ENCODE data around the gene IL13RA2.

IL13RA2 gene, protein sequence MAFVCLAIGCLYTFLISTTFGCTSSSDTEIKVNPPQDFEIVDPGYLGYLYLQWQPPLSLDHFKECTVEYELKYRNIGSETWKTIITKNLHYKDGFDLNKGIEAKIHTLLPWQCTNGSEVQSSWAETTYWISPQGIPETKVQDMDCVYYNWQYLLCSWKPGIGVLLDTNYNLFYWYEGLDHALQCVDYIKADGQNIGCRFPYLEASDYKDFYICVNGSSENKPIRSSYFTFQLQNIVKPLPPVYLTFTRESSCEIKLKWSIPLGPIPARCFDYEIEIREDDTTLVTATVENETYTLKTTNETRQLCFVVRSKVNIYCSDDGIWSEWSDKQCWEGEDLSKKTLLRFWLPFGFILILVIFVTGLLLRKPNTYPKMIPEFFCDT

DNA sequence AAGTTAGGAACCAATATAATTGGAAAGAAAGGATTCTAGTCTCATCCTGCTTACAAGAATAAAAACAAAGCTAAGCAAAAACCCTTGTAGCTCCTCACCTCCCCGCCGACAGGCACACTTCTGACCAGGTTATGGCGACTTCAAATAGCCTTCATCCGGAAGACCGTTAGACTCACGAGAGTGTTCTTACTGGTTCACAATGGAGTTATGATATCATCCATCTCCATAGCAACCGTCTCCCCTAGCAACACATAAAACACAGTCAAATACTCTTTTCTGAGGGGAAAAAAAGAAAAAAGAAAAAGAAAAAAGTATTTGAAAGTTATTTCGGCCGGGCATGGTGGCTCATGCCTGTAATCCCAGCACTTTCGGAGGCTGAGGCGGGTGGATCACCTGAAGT, at the start of gene IL13RA2:
Gene IL13RA2, minus strand, starts transcription at position 162 of the 400 bp plus-strand sequence. CDS start 347 bp downstream, outside the sequence.
- no peak for DNase-seq (ENCODE audit: low read depth in 2 of 2)

DNA sequence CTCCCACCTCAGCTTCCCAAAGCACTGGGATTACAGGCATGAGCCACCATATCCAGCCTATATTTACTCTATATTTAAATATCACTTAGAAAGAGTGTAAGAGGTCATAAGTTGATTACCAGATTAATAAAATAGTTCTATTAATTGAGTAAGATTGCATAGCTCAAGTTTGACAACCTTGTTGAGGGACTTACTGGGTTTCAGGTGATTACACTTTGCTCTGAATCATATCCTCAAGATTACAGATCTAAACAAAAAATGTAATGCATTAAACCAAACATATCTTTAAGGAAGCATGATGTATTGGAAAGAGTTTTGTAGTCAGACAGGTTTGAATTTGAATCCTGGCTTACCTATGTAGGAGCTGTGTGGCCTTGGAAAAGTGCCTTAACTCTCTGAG, 47.9 kb upstream of the IL13RA2 start:
- DNase-seq (ENCODE audit: low read depth in 2 of 2) = no peak

GRCh38 chrX:115060013-115060412, 42.6 kb upstream of the IL13RA2 start:
- no peak for DNase-seq (ENCODE audit: low read depth in 2 of 2)

DNA sequence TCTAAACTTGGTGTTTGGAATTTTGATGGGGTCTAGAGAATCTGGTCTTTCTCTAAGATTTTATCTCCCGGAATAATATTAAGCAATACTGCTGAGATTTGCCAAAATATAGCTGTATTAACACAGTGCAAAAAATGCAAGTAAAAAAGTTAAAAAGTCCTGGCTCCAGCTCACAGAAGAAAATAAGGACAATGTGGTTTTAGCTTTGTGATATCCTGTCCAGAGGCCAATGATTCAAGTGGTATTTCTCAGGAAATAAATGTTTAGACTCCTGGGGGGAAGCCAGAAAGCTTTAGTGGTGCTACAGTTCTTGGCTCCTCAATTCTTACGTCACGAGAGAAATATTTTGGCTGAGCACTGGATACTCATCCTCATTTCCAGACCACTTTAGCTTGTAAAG, 40.9 kb upstream of the IL13RA2 start:
- no peak for DNase-seq (ENCODE audit: low read depth in 2 of 2)

GRCh38 chrX:115054876-115055275, 37.5 kb upstream of the IL13RA2 start:
- no peak for DNase-seq (ENCODE audit: low read depth in 2 of 2)

DNA sequence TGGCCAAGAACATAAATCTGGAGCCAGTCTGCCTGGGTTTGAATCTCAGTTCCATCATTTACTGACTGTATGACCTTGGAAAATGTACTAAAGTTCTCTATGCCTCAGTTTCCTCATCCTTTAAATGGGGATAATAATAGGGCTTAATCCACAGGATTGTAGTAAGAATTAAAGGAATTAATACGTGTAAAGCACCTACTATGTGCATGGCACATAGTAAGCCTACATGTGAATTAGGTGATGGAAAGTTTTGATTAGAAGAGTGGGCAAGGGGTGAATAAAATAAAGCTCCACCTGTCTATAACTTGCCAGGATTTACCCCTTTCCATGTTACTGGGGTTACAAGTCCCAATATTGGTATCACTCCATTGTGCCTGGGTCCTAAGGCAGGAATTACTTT, 35.8 kb upstream of the IL13RA2 start:
- DNase-seq (ENCODE audit: low read depth in 2 of 2) = no peak

DNA sequence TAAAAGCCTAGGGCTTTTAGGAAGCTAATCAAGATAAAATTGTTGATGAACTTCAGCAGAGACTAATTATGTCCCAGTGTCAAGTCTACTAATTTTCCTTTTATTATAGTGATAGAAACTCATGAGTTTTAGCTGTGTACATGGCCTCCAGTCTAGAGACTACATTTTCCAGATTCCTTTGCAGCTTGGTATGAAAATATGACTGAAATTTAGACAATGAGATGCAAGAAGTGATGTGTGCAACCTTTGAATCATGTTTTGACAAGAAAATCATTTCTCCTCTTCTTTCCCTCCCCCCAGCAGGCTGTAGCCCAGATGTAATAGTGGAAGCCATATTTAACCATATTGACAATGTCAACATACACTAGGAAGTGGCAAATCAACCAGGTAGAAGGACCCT, 30.3 kb upstream of the IL13RA2 start:
- DNase-seq (ENCODE audit: low read depth in 2 of 2) = no peak

GRCh38 chrX:115047181-115047580, 29.8 kb upstream of the IL13RA2 start:
- DNase-seq (ENCODE audit: low read depth in 2 of 2) = no peak

DNA sequence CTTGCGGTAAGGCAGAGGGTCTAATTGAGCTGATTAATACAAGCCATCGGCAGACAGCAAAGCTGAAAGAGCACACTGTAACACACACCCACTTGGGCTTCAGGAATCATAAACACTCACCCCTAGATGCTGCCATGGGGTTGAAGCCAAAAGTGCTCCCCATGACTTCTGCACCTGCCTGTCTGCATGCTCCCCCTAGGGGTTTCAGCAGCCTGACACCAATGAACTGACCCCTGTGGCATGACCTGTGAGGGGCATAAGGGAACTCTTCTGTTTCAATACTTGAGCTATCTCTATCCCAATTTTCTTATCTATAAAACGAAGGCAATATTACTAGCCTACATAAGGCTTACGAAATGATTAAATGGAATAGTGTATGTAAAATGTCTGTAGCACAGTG, 23.0 kb upstream of the IL13RA2 start:
- DNase-seq (ENCODE audit: low read depth in 2 of 2) = no peak

GRCh38 chrX:115038406-115038805, 21.0 kb upstream of the IL13RA2 start:
- no peak for DNase-seq (ENCODE audit: low read depth in 2 of 2)

DNA sequence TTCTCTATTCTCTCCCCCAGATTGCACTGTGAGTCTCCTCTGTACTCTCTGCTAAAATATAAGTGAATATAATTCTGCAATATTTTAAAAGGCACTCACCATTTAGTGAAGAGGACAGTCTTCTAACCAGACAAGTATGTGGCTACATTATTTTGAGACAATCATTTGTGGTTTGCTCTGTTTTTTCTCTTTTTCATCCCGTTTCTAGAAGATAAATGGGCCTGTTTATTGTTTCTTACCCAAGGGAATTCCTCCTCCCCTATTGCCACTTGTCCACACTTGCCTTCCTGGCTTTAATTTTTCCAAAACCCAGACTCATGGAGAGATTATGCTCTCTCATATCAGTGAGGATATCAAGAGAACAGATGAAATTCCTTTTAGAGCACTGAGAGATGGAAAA, 18.6 kb upstream of the IL13RA2 start:
- DNase-seq (ENCODE audit: low read depth in 2 of 2) = no peak

DNA sequence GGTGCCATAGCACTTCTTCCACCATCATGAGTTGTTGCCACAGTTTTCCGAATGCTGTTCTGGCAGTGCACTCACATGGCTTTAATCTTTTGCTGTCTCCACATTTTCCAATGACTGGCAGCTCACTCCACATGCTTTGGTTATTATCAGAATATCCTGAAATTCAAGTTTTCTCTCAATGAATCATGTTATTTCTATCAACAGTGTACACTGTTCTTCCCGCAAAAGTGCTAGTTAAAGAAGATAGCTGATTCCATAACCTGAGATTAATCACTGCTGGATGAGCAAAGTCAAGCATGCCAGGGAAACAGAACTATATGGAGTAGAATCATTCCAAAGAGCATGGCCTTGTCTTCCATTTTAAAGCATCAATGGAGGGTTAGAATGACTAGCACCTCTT, 14.6 kb upstream of the IL13RA2 start:
- DNase-seq (ENCODE audit: low read depth in 2 of 2) = no peak

- DNase-seq (ENCODE audit: low read depth in 2 of 2) = no peak
Measured at GRCh38 chrX:115030625-115031024, 13.2 kb upstream of the IL13RA2 start.

DNA sequence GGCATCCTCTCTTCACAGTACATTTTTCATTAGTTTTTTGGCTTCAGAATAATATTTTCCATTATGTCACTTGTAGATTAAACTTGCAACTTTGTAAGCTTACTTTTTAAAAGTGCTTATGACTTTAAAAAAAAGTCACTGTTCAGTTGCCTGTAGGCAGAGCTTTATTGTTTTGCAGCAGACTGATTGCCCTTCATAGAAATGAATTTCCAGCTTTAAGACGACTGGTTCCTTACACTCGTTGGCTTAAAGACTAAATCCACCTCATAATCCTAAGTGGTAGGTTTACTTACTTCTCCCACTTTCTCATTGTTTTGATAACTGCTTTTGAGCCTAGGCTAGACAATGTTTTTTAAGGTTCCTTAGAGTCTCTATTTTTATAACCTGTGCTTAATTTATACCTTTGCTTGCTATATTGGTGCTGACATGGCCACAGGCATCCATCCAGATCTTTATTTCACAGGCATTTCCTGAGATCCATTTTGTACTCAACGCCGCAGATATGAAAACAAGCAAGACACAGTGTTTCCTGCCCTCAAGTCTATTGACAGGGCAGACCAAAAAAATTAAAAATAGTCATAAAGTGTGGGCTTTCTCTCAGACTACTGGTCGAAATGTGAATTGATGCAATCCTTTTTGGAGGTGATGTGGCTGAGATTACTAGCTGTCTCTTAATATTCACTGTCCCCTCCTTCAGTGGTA, 12.6 kb upstream of the IL13RA2 start:
- DNase-seq (ENCODE audit: low read depth in 2 of 2) = no peak

- no peak for DNase-seq (ENCODE audit: low read depth in 2 of 2)
Measured at GRCh38 chrX:115029440-115029839, 12.0 kb upstream of the IL13RA2 start.

DNA sequence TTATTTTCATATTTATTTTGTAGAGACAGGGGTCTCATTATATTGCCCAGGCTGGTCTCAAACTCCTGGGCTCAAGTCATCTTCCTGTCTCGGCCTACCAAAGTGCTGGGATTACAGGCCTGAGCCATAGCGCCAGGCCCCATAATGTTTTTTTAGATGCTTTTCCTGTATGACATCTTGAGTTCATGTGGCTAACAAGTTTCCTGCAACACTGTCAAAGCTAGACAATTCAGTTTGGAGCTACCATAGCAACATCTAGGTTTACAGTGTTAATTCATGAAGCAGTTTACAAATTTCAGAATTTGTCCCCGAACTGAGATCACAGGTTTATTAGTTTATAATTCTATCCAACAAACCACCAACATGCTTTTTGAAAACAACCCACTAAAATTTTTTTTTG, 6.4 kb upstream of the IL13RA2 start:
- DNase-seq (ENCODE audit: low read depth in 2 of 2) = no peak

DNA sequence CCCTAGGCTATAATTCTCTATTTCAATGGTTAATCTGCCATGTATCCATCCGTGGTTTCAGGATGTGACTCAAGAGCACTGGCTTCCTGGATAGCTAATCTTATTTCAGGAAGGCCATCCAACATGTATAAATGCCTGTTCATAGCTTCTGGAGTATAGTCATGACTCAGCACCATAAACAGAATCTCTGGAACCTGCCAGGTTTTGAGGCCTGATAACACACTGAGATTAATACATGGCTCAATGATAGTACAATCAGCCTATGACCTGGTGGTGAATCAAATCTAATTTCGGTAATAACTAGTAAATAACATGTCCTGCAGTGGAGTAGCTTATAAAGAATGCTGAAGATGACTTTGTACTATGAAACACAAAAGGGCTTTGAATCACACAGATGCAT, 5.7 kb upstream of the IL13RA2 start:
- DNase-seq (ENCODE audit: low read depth in 2 of 2) = no peak

- no peak for DNase-seq (ENCODE audit: low read depth in 2 of 2)
Measured at GRCh38 chrX:115021121-115021520, 3.7 kb upstream of the IL13RA2 start.

DNA sequence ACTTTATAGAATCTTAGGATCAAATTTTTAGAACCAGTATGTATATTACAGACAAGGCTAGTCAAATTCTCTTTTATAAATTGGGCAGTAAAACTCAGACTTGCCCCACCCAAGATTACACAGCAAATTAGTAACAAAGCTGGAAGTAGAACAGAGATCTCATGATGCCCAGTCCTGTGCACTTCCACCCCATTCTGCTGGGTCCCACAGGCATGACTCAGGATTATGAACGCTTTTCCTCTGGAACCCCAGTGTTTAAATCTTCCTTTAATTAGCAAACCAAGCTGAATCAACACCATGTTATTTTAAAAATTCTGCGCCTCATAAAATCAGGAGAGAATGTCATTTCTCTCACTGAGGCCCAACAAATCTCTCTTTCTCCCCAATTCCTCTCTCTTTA, 1.5 kb upstream of the IL13RA2 start:
- no peak for DNase-seq (ENCODE audit: low read depth in 2 of 2)

- DNase-seq (ENCODE audit: low read depth in 2 of 2) = no peak
Measured at GRCh38 chrX:115018040-115018647, 728 bp upstream of the IL13RA2 start.

DNA sequence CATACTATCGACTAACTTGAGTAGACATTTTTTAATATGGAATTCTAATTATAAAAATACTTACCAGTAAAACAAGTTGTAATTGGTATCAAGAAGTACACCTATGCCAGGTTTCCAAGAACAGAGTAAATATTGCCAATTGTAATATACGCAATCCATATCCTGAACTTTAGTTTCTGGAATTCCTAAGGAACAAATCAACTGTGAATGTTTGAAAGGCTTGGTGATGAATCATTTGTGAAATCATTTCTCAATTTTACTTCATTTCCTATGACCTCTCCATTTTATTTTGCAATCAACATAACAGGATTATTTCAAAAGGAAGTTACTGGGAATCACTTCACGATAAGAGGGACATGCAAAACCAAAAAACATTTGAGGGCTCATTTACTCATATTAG, 3.7 kb downstream of the IL13RA2 start:
- no peak for DNase-seq (ENCODE audit: low read depth in 2 of 2)

DNA sequence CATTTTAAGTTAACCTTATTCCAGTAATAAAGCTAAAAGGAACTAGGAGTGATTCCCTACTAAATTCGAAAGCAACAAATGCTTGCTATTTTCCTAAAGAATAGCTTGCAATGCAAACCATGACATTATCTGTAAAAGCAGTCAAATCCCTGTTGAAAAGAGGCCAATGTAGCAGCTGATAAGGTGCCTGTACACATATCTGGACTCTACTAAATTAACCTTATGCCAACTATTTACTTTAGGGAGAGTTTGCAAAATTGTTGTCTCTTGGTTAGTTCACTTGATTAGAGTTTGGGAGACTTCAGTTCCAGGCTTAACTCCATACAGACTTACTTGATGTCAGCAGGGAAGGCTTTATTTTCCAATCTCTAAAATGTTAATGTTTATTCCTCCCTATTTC, 6.0 kb downstream of the IL13RA2 start:
- DNase-seq (ENCODE audit: low read depth in 2 of 2) = no peak

DNA sequence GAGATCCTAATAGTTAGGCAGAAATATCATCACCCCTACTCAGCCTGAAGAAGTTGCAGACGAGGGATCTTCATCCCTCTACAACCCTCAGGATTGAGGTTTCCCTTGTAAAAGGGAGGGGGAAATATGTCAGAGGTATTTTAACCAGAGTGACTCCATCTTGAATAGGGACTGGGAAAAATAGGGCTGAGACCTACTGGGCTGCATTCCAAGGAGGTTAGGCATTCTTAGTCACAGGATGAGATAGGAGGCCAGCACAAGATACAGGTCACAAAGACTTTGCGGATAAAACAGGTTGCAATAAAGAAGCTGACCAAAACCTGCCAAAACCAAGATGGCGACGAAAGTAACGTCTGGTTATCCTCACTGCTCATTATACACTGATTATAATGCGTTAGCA, 17.5 kb downstream of the IL13RA2 start:
- DNase-seq (ENCODE audit: low read depth in 2 of 2) = no peak
